Endothelial cell (in vitro differentiated cells): ENCODE measurements around the gene MAT2B. TPM values are rescaled to one million over a fixed set of nuclear protein-coding genes. Genes with fewer than 3 reads are reported as not detected.

Experiments
- DNase-seq: peaks from one replicate; pipeline ENCODE4 v3.0.0; 2021; ENCODE audit warnings: low spot score
- H3K27ac Mint-ChIP-seq: one replicate; pipeline ENCODE4 v1.8.0; 2021; ENCODE audit warnings: mixed read lengths, inconsistent platforms; ENCODE audit not compliant: unreplicated experiment
- H3K27me3 Mint-ChIP-seq: one replicate; pipeline ENCODE4 v1.8.0; 2021; ENCODE audit warnings: mild to moderate bottlenecking, moderate library complexity, mixed read lengths, inconsistent platforms; ENCODE audit not compliant: unreplicated experiment
- H3K36me3 Mint-ChIP-seq: one replicate; pipeline ENCODE4 v1.8.0; 2021; ENCODE audit warnings: mild to moderate bottlenecking, low read depth, mixed read lengths, inconsistent platforms; ENCODE audit not compliant: unreplicated experiment
- H3K4me1 Mint-ChIP-seq: one replicate; pipeline ENCODE4 v1.8.0; 2021; ENCODE audit warnings: mild to moderate bottlenecking, mixed read lengths, inconsistent platforms; ENCODE audit not compliant: unreplicated experiment
- H3K4me3 Mint-ChIP-seq: one replicate; pipeline ENCODE4 v1.8.0; 2021; ENCODE audit warnings: mild to moderate bottlenecking, mixed read lengths, inconsistent platforms; ENCODE audit not compliant: unreplicated experiment
- H3K9me3 Mint-ChIP-seq: one replicate; pipeline ENCODE4 v1.8.0; 2021; ENCODE audit warnings: mixed read lengths, inconsistent platforms; ENCODE audit not compliant: unreplicated experiment
- CTCF ChIP-seq: fragments of 200-600 bp; sonication (generic); IDR thresholded peaks from one replicate; pipeline ENCODE4 v1.5.0; 2021; ENCODE audit warnings: antibody characterized with exemption; ENCODE audit not compliant: unreplicated experiment
- total RNA-seq: library from RNA; stranded (reverse); fragmentation: NEBNext Ultra II Directional; extraction: Animal tissue kit (Norgen Biotek cat#: 25700); gene quantifications from one replicate; pipeline ENCODE4 v1.2.1, GENCODE V29; 2021; ENCODE audit not compliant: unreplicated experiment

The MAT2B gene
- total RNA-seq, 1 donor from 2014 or later = 25.2 TPM

- no peaks in the 10 kb centered on the region for H3K27me3 Mint-ChIP-seq
- H3K27ac Mint-ChIP-seq = no peak overlapping the region
- TF ChIP-seq CTCF = no peak
- H3K9me3 Mint-ChIP-seq = no peaks in the 10 kb centered on the region
- no peak overlapping the region for H3K4me3 Mint-ChIP-seq
- H3K36me3 Mint-ChIP-seq = no peaks in the 10 kb centered on the region
- DNase-seq = no peak
- H3K4me1 Mint-ChIP-seq = no peaks in the 10 kb centered on the region
These were observed 35.3 kb downstream of the MAT2B start for GRCh38 chr5:163540696-163541095.

GRCh38 chr5:163542771-163543170 lies 37.4 kb downstream of the MAT2B start:
- Mint-ChIP-seq H3K36me3 (no peaks in the 10 kb centered on the region), H3K9me3 (no peaks in the 10 kb centered on the region), H3K4me3 (no peak overlapping the region), H3K27me3 (no peaks in the 10 kb centered on the region), H3K4me1 (no peaks in the 10 kb centered on the region), H3K27ac (no peak overlapping the region)
- DNase-seq = no peak
- TF ChIP-seq CTCF = no peak

GRCh38 chr5:163544041-163544440 lies 38.6 kb downstream of the MAT2B start:
- TF ChIP-seq CTCF = no peak
- Mint-ChIP-seq H3K9me3 (no peaks in the 10 kb centered on the region), H3K27ac (no peak overlapping the region), H3K27me3 (no peaks in the 10 kb centered on the region), H3K36me3 (no peaks in the 10 kb centered on the region), H3K4me3 (no peak overlapping the region), H3K4me1 (no peaks in the 10 kb centered on the region)
- no peak for DNase-seq

GRCh38 chr5:163544836-163545235 lies 39.4 kb downstream of the MAT2B start:
- no peak overlapping the region for H3K4me3 Mint-ChIP-seq
- H3K4me1 Mint-ChIP-seq = no peaks in the 10 kb centered on the region
- no peaks in the 10 kb centered on the region for H3K27me3 Mint-ChIP-seq
- no peaks in the 10 kb centered on the region for H3K9me3 Mint-ChIP-seq
- H3K27ac Mint-ChIP-seq = no peak overlapping the region
- H3K36me3 Mint-ChIP-seq = no peaks in the 10 kb centered on the region
- no peak for DNase-seq
- no peak for TF ChIP-seq CTCF

GRCh38 chr5:163548649-163549048 lies 43.2 kb downstream of the MAT2B start:
- no peaks in the 10 kb centered on the region for H3K4me1 Mint-ChIP-seq
- H3K36me3 Mint-ChIP-seq = no peaks in the 10 kb centered on the region
- no peak for TF ChIP-seq CTCF
- H3K27ac Mint-ChIP-seq = no peak overlapping the region
- no peak for DNase-seq
- no peaks in the 10 kb centered on the region for H3K27me3 Mint-ChIP-seq
- no peak overlapping the region for H3K4me3 Mint-ChIP-seq
- no peaks in the 10 kb centered on the region for H3K9me3 Mint-ChIP-seq
